ENCODE measurements around the gene ME3.

ME3 gene

DNA sequence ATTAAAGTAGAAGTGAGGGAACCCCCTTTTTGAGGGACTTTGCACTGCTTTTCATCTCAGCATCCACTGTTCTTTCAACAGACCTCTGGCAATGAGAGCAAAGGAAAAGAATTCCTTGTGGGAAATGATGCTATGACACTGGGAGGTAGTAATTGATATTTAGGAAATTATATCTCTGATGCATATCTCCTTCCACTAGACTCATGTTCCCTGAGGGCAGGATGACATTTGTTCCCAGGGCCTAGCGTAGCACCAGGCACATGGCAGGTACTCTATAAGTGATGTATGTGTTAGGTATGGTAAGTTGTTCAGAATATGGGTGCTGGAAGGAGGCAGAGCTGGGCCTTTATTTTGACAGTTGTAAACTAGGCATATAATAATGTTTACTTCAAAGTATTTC is 154.9 kb downstream of the ME3 start:
- DNase-seq: no peak
- Histone ChIP-seq H4K8ac (ENCODE audit: low read depth, low read length) (no peak overlapping the region), H3K4me3 (ENCODE audit: low read length) (no peak overlapping the region), H3K4ac (ENCODE audit: low read depth, low read length) (peak overlapping the region; percentile 62), H4K5ac (ENCODE audit: low read length) (no peak overlapping the region), H2BK15ac (replicated peaks; ENCODE audit: low read depth) (no peak overlapping the region), H3K4me2 (ENCODE audit: low read length) (no peak overlapping the region), H3K56ac (ENCODE audit: low read length) (peak overlapping the region; percentile 50), H3K27ac (ENCODE audit: low read depth, low read length) (peak overlapping the region; percentile 6), H3K4me1 (ENCODE audit: control insufficient read depth, low read depth, low read length) (peaks cover 17% of the 10 kb centered on the region), H3K36me3 (ENCODE audit: control insufficient read depth, insufficient read depth, low read length) (no peaks in the 10 kb centered on the region), H3K18ac (ENCODE audit: low read length) (no peak overlapping the region), H2BK120ac (ENCODE audit: low read depth, low read length) (no peak overlapping the region), H2AK5ac (ENCODE audit: low read length) (peak overlapping the region; percentile 58), H3K79me1 (ENCODE audit: low read length) (no peaks in the 10 kb centered on the region), H3K23ac (ENCODE audit: low read length) (no peak overlapping the region), H2BK5ac (ENCODE audit: low read length) (peak overlapping the region; percentile 28), H3K27me3 (ENCODE audit: insufficient read depth, low read length, poor library complexity) (no peaks in the 10 kb centered on the region), H3K9ac (ENCODE audit: low read length) (no peak overlapping the region), H3K79me2 (ENCODE audit: control insufficient read depth, insufficient read depth, low read length) (no peaks in the 10 kb centered on the region)
- no CpG with 5 or more reads among the region's 1 CpG for WGBS (ENCODE audit: extremely low coverage, insufficient coverage, low lambda C conversion rate)

DNA sequence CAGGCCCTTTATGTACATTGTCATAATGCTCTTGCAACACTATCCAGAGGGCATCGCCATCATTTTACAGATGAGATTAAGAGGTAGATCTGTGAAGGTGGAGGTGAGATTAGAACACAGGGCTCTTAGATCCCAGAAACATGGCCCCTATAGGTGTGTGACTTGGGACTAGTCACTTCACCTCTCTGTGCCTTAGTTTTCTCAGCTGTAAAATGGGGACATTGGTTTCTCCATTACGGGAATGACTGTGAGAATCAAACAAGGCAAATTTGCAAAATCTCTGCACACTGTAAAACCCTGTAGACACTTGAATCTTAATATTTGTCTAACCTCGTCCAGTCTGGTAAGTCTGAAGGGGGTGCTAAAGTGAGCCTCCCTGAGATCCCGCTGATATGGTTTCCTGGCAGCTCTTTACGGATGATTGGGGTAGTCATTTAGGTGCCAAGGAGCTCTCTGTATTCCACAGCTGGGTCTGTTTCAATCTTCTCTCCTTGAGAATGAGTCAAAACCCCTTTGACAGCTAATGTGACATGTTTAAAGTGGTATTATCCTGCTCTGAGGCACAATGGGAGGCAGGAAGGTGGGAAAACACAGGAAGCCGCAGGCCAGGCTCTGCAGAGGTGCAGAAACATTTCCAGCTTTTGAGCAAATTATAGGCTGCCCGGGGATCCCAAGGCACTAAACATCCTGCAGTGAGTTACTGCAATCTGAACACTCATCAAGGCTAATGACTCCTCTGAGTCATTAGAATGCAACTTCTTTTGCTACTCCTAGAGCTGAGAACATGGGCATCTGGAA is 156.9 kb downstream of the ME3 start:
- H3K56ac ChIP-seq (ENCODE audit: low read length): no peak overlapping the region
- H3K4me1 ChIP-seq (ENCODE audit: control insufficient read depth, low read depth, low read length): peaks cover 19% of the 10 kb centered on the region
- no peak overlapping the region for H2AK5ac ChIP-seq (ENCODE audit: low read length)
- no peak overlapping the region for H3K9ac ChIP-seq (ENCODE audit: low read length)
- H3K23ac ChIP-seq (ENCODE audit: low read length): no peak overlapping the region
- H3K79me1 ChIP-seq (ENCODE audit: low read length): no peaks in the 10 kb centered on the region
- H3K36me3 ChIP-seq (ENCODE audit: control insufficient read depth, insufficient read depth, low read length): no peaks in the 10 kb centered on the region
- H2BK120ac ChIP-seq (ENCODE audit: low read depth, low read length): peak overlapping the region; percentile 78
- no peak overlapping the region for H4K5ac ChIP-seq (ENCODE audit: low read length)
- peak overlapping the region; percentile 64 for H3K4ac ChIP-seq (ENCODE audit: low read depth, low read length)
- peak; percentile 93 for DNase-seq
- H3K18ac ChIP-seq (ENCODE audit: low read length): peak overlapping the region; percentile 72
- no CpG with 5 or more reads among the region's 7 CpGs for WGBS (ENCODE audit: extremely low coverage, insufficient coverage, low lambda C conversion rate)
- no peak overlapping the region for H3K4me2 ChIP-seq (ENCODE audit: low read length)
- no peak overlapping the region for H4K8ac ChIP-seq (ENCODE audit: low read depth, low read length)
- no peaks in the 10 kb centered on the region for H3K27me3 ChIP-seq (ENCODE audit: insufficient read depth, low read length, poor library complexity)
- H3K79me2 ChIP-seq (ENCODE audit: control insufficient read depth, insufficient read depth, low read length): no peaks in the 10 kb centered on the region
- peak overlapping the region; percentile 89 for H3K27ac ChIP-seq (ENCODE audit: low read depth, low read length)
- peak overlapping the region; percentile 1 for H2BK5ac ChIP-seq (ENCODE audit: low read length)
- no peak overlapping the region for H3K4me3 ChIP-seq (ENCODE audit: low read length)
- peak overlapping the region; percentile 76 for H2BK15ac ChIP-seq (replicated peaks; ENCODE audit: low read depth)

DNA sequence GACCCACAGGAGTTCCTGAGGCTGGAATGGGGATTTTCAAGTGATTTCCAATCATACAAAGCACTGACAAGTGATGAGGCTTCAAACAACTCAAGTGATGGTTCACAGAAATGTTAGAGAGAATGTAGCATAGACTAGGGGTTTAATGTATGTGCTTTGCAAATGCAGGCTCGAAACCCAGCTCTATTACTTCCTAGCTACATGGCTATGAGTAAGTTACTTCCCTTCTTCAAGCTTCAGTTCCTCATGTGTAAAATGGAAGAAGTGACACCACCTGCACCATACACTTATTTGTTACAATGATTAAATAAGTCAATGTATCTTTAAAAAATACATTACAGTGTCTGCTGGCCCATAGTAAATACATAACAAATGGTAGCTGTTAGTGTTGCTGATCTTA is 158.0 kb downstream of the ME3 start:
- no peaks in the 10 kb centered on the region for H3K79me1 ChIP-seq (ENCODE audit: low read length)
- no peak overlapping the region for H2BK15ac ChIP-seq (replicated peaks; ENCODE audit: low read depth)
- H3K27ac ChIP-seq (ENCODE audit: low read depth, low read length): peak overlapping the region; percentile 75
- H3K18ac ChIP-seq (ENCODE audit: low read length): peak overlapping the region; percentile 94
- DNase-seq: no peak
- H4K8ac ChIP-seq (ENCODE audit: low read depth, low read length): no peak overlapping the region
- peak overlapping the region; percentile 6 for H2BK5ac ChIP-seq (ENCODE audit: low read length)
- no peak overlapping the region for H4K5ac ChIP-seq (ENCODE audit: low read length)
- no peaks in the 10 kb centered on the region for H3K36me3 ChIP-seq (ENCODE audit: control insufficient read depth, insufficient read depth, low read length)
- no peaks in the 10 kb centered on the region for H3K79me2 ChIP-seq (ENCODE audit: control insufficient read depth, insufficient read depth, low read length)
- peak overlapping the region; percentile 76 for H3K4ac ChIP-seq (ENCODE audit: low read depth, low read length)
- H3K4me3 ChIP-seq (ENCODE audit: low read length): no peak overlapping the region
- H3K4me2 ChIP-seq (ENCODE audit: low read length): no peak overlapping the region
- H2AK5ac ChIP-seq (ENCODE audit: low read length): peak overlapping the region; percentile 1
- peaks cover 16% of the 10 kb centered on the region for H3K4me1 ChIP-seq (ENCODE audit: control insufficient read depth, low read depth, low read length)
- no peak overlapping the region for H3K23ac ChIP-seq (ENCODE audit: low read length)
- WGBS (ENCODE audit: extremely low coverage, insufficient coverage, low lambda C conversion rate): no CpG with 5 or more reads among the region's 1 CpG
- no peak overlapping the region for H3K9ac ChIP-seq (ENCODE audit: low read length)
- peak overlapping the region; percentile 95 for H2BK120ac ChIP-seq (ENCODE audit: low read depth, low read length)
- peak overlapping the region; percentile 40 for H3K56ac ChIP-seq (ENCODE audit: low read length)
- H3K27me3 ChIP-seq (ENCODE audit: insufficient read depth, low read length, poor library complexity): no peaks in the 10 kb centered on the region

DNA sequence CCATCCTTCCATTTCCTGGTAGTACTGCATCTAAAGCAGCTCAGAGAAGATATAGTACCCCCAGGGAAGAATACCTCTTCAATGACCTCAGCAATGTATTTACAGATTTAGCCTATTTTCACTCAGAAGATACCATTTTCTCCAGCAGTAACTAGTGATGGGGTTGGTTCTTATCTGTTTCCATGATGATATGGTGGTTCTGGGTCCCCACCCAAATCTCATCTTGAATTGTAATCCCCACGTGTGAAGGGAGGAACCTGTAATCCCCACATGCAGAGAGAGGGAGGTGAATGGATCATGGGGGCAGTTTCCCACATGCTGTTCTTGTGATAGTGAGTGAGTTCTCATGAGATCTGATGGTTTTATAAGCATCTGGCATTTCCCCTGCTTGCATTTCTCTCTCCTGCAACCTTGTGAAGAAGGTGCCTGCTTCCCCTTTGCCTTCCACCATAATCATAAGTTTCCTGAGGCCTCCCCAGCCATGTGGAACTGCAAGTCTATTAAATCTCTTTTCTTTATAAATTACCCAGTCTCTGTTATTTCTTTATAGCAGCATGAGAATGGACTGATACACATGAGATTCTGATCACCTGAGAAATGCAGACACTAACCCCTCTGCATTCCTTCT is 158.6 kb downstream of the ME3 start:
- Histone ChIP-seq H4K8ac (ENCODE audit: low read depth, low read length) (no peak overlapping the region), H3K79me2 (ENCODE audit: control insufficient read depth, insufficient read depth, low read length) (no peaks in the 10 kb centered on the region), H3K4me1 (ENCODE audit: control insufficient read depth, low read depth, low read length) (peaks cover 16% of the 10 kb centered on the region), H3K27ac (ENCODE audit: low read depth, low read length) (peak overlapping the region; percentile 81), H2BK5ac (ENCODE audit: low read length) (peak overlapping the region; percentile 6), H3K36me3 (ENCODE audit: control insufficient read depth, insufficient read depth, low read length) (no peaks in the 10 kb centered on the region), H3K56ac (ENCODE audit: low read length) (peak overlapping the region; percentile 40), H3K4me2 (ENCODE audit: low read length) (no peak overlapping the region), H2AK5ac (ENCODE audit: low read length) (no peak overlapping the region), H3K9ac (ENCODE audit: low read length) (no peak overlapping the region), H2BK120ac (ENCODE audit: low read depth, low read length) (peak overlapping the region; percentile 95), H2BK15ac (replicated peaks; ENCODE audit: low read depth) (no peak overlapping the region), H4K5ac (ENCODE audit: low read length) (no peak overlapping the region), H3K4me3 (ENCODE audit: low read length) (no peak overlapping the region), H3K27me3 (ENCODE audit: insufficient read depth, low read length, poor library complexity) (no peaks in the 10 kb centered on the region), H3K18ac (ENCODE audit: low read length) (peak overlapping the region; percentile 94), H3K79me1 (ENCODE audit: low read length) (no peaks in the 10 kb centered on the region), H3K23ac (ENCODE audit: low read length) (no peak overlapping the region), H3K4ac (ENCODE audit: low read depth, low read length) (peak overlapping the region; percentile 76)
- DNase-seq: peak; percentile 97
- no CpG with 5 or more reads among the region's 1 CpG for WGBS (ENCODE audit: extremely low coverage, insufficient coverage, low lambda C conversion rate)

DNA sequence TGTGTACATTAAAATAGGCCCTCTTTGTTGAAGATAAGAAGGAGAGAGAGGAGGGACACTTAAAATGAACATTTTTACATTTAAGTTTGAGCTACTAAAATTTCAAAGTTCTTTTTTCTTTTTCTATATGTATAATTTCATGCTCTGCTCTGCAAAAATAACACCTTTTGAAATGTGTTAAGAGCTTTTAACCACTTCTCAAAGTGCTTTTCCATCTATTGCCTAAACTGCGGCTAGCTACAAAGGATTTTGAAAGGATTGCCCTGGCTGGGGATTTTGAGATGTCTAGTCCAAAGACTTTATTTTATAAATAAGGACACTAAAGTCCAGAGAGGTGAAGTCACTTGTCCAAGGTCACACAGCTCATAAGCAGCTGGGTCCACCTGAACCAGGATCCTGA is 159.3 kb downstream of the ME3 start:
- Histone ChIP-seq H3K4me2 (ENCODE audit: low read length) (no peak overlapping the region), H3K56ac (ENCODE audit: low read length) (no peak overlapping the region), H3K36me3 (ENCODE audit: control insufficient read depth, insufficient read depth, low read length) (no peaks in the 10 kb centered on the region), H3K4me3 (ENCODE audit: low read length) (no peak overlapping the region), H3K18ac (ENCODE audit: low read length) (no peak overlapping the region), H3K27ac (ENCODE audit: low read depth, low read length) (peak overlapping the region; percentile 81), H3K9ac (ENCODE audit: low read length) (no peak overlapping the region), H3K27me3 (ENCODE audit: insufficient read depth, low read length, poor library complexity) (no peaks in the 10 kb centered on the region), H2BK15ac (replicated peaks; ENCODE audit: low read depth) (no peak overlapping the region), H3K4me1 (ENCODE audit: control insufficient read depth, low read depth, low read length) (peaks cover 13% of the 10 kb centered on the region), H4K8ac (ENCODE audit: low read depth, low read length) (no peak overlapping the region), H4K5ac (ENCODE audit: low read length) (no peak overlapping the region), H3K23ac (ENCODE audit: low read length) (no peak overlapping the region), H3K79me2 (ENCODE audit: control insufficient read depth, insufficient read depth, low read length) (no peaks in the 10 kb centered on the region), H3K4ac (ENCODE audit: low read depth, low read length) (peak overlapping the region; percentile 61), H2BK120ac (ENCODE audit: low read depth, low read length) (peak overlapping the region; percentile 62), H3K79me1 (ENCODE audit: low read length) (no peaks in the 10 kb centered on the region), H2BK5ac (ENCODE audit: low read length) (peak overlapping the region; percentile 41), H2AK5ac (ENCODE audit: low read length) (no peak overlapping the region)
- no CpG with 5 or more reads among the region's 1 CpG for WGBS (ENCODE audit: extremely low coverage, insufficient coverage, low lambda C conversion rate)
- DNase-seq: no peak

Measured in mesendoderm (in vitro differentiated cells).